ENCODE results near the gene CREB5. TPM values are rescaled to one million over a fixed set of nuclear protein-coding genes. Genes with fewer than 3 reads are reported as not detected.

The CREB5 gene
- total and polyA plus RNA-seq, 2 of the 8 experiments (the other 6 are each of a cell fraction or from before 2014, with no cell fraction given): 2.4 to 2.7 TPM

GRCh38 chr7:28729727-28730126 is 317.4 kb downstream of the CREB5 start:
- H3K27me3 ChIP-seq (replicated peaks in 1 of 4; ENCODE audit: control insufficient read depth in 3 of 4, extremely low read depth in 1 of 4, insufficient read depth in 3 of 4, low read length in 3 of 4): no peaks in the 10 kb centered on the region
- no peak overlapping the region for H2BK12ac ChIP-seq (ENCODE audit: low read depth, low read length)
- no peak overlapping the region for H2AFZ ChIP-seq (ENCODE audit: low read length)
- no peak for TF ChIP-seq FOSL1 (IDR thresholded peaks at IDR 0.05; ENCODE audit: insufficient read depth, low read depth, low read length)

More at GRCh38 chr7:28729727-28730126, 317.4 kb downstream of the CREB5 start:
- Histone ChIP-seq H3K4me1 (replicated peaks in 1 of 4; ENCODE audit: control insufficient read depth in 3 of 4, insufficient read depth in 4 of 4, low read length in 3 of 4) (0 out of 7 replicates have a peak, but pooled peaks cover 0 to 2% (median 0%) of the 10 kb centered on the region in 4 experiments), H3K18ac (ENCODE audit: extremely low read depth, low read length) (no peak overlapping the region), H3K79me2 (ENCODE audit: control insufficient read depth in 1 of 2, insufficient read depth in 2 of 2, low read length in 2 of 2) (no peaks in the 10 kb centered on the region), H3K23ac (ENCODE audit: insufficient read length) (no peak overlapping the region), H2AK5ac (ENCODE audit: low read depth, low read length) (no peak overlapping the region), H2BK20ac (ENCODE audit: low read length) (no peak overlapping the region), H3K4me2 (ENCODE audit: insufficient read depth in 1 of 2, low read depth in 2 of 2, low read length in 2 of 2) (no peak overlapping the region), H3K79me1 (ENCODE audit: low read depth, low read length) (no peaks in the 10 kb centered on the region), H4K20me1 (replicated peaks in 1 of 2; ENCODE audit: control insufficient read depth in 1 of 2, insufficient read depth in 2 of 2, low read length in 2 of 2) (no peaks in the 10 kb centered on the region), H2BK5ac (ENCODE audit: low read depth, low read length) (no peak overlapping the region), H3K36me3 (ENCODE audit: control insufficient read depth in 2 of 4, insufficient read depth in 4 of 4, low read length in 3 of 4) (no peaks in the 10 kb centered on the region), H4K5ac (ENCODE audit: insufficient read length, low read depth, low read length) (no peak overlapping the region), H2BK15ac (ENCODE audit: low read length) (no peak overlapping the region), H3K27ac (ENCODE audit: low read depth, low read length) (no peak overlapping the region), H3K4me3 (ENCODE audit: extremely low read depth in 1 of 4, insufficient read depth in 2 of 4, low read depth in 3 of 4, low read length in 4 of 4) (no peak overlapping the region), H4K8ac (ENCODE audit: extremely low read depth, insufficient read depth, low read length) (no peak overlapping the region), H3K23me2 (ENCODE audit: low read depth, low read length) (no peaks in the 10 kb centered on the region), H3K9me3 (ENCODE audit: insufficient read depth in 2 of 2, low read depth in 1 of 2, low read length in 1 of 2) (no peaks in the 10 kb centered on the region), H3K9ac (replicated peaks in 1 of 4; ENCODE audit: extremely low read depth in 1 of 4, low read depth in 3 of 4, low read length in 3 of 4) (no peak overlapping the region), H4K91ac (replicated peaks; ENCODE audit: insufficient read length, low read length) (no peak overlapping the region), H3K14ac (ENCODE audit: insufficient read length) (no peak overlapping the region), H2BK120ac (replicated peaks; ENCODE audit: low read depth, low read length) (no peak overlapping the region), H3K56ac (replicated peaks; ENCODE audit: insufficient read length, low read depth, low read length) (no peak overlapping the region), H3K4ac (replicated peaks; ENCODE audit: insufficient read length, low read depth, low read length) (no peak overlapping the region)
- CTCF ChIA-PET (ENCODE audit: partially characterized antibody): interaction anchor here (1.8 kb wide), 1 partner anchor 16 kb away, joined by 6 read pairs; no protein-coding TSS in a partner anchor
- 78% methylated on average over 3 of the region's 3 CpGs; no CpG with 5 or more reads in 1 of the 2 experiments for WGBS, 2 experiments (ENCODE audit: extremely low coverage in 1 of 2, insufficient coverage in 1 of 2, insufficient read length in 1 of 2, insufficient replicate concordance in 2 of 2, low coverage in 1 of 2, low lambda C conversion rate in 2 of 2, missing lambda C conversion rate in 1 of 2)
- no peak for DNase-seq (ENCODE audit: low read depth in 1 of 2, low spot score in 2 of 2)
- FAIRE-seq: no peak
- POLR2A ChIA-PET (ENCODE audit: partially characterized antibody): interaction anchor here (1.9 kb wide), 1 partner anchor 8 kb away, joined by 4 read pairs; no protein-coding TSS in a partner anchor
